GM21576 (cell line): ENCODE results near the gene VAMP3.
"Not testable (repeated sequence)": the region's sequence is repeated elsewhere in the genome, so short reads cannot be mapped to it uniquely, and the experiment has no call there.

Source experiments
- ATAC-seq: cut with Tn5 transposase; IDR thresholded peaks from one replicate; pipeline ENCODE4 v1.9.1; 2021; ENCODE audit warnings: mild to moderate bottlenecking, moderate library complexity; ENCODE audit not compliant: unreplicated experiment

The VAMP3 gene

DNA sequence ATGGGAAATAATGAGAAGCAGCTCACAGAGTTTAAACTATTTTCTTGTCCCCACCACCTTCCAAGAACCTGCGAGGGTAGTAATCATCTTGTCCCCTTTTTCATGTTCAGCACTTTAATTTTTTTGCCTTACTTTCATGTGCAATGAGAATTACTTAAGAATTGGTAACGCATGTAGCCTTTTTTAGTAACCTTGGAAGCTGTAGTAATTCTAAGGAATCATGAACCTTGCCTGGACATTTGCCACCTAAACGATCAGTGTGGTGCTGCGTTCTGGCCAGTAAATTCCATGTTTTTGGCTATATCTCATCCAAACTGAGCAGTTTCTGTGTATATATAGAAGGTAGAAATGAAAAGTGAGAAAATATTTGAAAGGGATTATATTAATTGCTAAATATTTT, 3.9 kb upstream of the VAMP3 start:
- ATAC-seq, result no peak

DNA sequence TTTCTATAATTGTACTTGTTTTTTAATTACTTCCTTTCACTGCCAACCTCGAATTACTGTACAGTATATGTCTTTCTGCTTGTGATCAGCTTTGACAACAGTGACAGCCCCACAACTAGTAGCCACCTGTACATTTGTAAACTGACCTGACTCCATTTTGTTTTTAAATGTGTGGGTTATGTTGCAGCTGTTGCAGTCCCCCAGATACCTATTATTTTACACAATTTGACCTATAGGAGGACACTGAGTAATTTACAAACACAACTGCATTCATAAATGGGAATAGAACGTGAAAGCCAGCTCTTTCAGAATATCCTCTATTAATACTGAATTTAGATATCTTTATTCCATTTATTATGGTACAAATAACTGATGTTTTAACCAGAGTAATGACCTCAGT, 2.5 kb upstream of the VAMP3 start:
- no peak for ATAC-seq

DNA sequence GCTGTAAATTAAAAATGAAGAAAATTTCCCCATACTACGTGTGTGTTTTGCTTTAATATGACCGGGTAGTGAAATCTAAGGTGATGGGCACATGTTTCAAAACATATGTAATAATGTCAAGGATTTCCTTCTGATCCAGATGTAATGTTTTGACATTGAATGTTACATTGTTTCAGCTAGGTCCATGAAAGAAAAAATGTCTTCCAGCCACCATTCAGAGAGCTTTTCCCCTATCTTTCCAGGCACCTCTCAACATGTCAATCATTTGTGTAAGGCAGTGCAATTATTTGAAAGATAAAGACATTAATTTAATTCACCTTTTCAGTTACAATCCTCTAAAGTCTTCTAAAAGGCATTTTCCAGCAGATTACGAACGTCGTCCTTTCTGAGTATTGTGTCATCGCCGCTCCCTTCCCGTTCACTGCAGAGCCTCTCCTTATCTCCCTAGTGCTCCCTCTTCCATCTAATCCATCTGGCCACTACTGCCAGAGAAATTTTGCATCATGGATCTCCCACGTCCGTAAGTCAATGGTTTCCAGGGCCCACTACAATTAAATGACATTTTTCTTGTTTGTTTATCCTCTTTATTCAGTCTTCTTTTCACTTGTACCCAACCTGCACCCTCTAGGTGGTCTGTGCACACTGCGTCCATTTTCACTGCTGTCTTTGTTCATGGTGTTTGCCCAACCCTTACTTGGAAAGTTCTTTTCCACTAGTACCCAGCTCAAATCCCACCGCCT, 1.3 kb upstream of the VAMP3 start:
- ATAC-seq, result no peak

DNA sequence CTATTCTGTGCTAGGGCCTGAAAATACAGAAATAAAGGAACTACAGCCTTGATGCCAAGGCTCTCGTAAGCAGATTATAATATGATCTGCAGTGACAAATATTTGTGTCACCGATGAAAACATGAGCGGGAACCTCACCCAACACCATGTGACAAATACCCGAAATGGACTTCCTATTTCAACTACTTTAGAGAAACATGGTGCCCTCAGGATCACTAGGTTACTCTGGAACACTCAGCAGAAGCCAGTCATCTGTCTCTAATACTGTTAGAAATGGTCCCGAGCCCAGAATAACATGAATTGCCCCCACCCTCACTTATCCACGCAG, 463 bp upstream of the VAMP3 start:
- no peak for ATAC-seq

DNA sequence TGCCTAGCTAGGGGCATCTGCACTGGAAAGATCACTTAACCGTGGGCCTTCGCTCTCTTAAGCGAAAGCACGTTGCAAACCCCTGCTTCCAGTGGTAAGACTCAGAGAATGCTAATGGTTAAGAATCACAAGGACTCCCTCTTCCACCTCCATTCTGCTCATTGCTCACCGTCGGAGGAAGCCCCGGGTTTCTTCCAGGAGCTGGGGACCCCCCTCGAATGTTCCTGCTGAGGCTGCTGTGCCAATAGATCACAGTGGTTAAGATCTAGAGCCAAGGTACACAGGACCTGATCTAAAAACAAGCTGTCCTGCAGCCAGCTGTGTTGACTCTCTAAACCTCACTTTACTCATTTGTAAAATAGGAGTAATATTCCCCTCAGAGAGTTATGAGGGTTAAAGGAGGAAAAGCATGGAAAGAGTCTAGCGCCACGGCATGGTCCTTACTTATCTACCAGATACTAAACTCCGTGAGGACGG, 765 bp downstream of the VAMP3 start:
- ATAC-seq, result no peak

DNA sequence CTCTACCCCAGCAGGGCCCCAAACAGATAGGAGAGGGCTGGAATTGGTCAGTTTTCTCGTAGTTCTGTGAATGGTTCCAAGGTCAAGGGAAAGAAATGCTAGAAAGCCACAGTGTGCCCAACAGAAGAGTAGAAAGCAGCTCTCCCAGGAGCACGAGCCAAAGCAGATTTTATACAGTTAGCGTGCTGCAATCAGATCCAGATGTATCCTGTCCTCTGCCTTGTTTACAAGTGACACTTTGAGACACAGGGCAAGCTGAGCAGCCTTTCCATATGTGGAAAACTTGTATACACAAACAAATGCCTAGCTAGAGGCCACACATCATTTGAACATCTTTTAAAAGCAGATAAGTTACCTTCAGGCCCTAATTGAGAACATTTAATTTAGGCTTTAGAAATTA, 6.5 kb downstream of the VAMP3 start:
- ATAC-seq, result no peak

DNA sequence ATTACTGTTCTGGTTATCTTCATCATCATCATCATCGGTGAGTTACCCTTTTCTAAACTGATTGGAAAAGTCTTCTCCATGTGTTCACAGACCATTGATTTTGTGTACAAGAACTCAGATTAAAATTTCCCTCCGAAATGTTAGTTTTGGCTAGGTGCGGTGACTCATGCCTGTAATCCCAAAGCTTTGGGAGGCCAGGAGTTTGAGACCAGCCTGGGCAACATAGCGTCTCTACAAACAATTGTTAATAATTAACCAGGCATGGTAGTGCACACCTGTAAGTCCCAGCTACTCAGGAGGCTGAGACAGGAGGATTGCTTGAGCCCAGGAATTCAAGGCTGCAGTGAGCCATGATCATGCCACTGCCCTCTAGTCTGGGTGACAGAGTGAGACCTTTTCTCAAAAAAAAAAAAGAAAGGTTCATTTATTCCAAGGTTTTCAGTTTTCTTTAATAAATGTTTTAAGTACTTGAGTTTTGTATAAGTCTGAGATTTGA, 7.1 kb downstream of the VAMP3 start:
- ATAC-seq, result no peak

DNA sequence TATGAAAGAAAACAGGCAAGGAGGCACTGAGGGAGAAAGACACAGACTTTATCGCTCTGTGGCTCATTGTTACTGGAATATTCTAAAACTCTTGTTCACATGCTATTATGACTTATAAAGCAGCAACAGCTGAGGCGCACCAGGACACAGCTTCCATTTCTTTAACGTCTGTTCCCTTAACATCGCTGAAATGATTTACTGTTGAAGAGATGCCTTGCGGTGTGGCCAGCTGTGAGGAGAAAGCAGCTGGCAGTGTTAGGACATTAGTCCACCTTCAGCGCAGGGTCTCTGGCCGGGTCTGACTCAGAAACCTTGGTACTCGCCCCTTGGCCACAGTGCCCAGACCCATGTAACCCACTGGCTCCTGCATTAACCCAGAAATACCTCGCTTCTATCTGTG, 9.9 kb downstream of the VAMP3 start:
- no peak for ATAC-seq

DNA sequence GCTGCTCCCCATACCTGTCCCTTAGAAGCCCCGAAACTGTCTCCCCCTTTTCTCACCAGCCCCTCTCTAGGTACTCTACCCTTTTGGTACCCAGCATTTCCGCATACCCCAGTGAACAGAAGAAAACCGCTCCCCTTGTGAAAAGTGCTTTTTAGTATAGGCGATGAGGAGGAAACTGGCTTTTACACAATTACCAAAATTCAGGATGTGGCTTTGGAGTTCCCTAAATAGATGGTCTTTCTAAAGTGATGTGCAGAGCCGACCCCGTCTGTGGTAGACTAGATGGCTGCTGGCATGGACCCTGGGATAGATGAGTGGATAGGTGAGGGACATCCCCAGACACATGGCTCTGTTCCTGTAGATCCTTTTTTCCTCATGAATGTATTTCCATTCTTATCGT, 10.4 kb downstream of the VAMP3 start:
- no peak for ATAC-seq

DNA sequence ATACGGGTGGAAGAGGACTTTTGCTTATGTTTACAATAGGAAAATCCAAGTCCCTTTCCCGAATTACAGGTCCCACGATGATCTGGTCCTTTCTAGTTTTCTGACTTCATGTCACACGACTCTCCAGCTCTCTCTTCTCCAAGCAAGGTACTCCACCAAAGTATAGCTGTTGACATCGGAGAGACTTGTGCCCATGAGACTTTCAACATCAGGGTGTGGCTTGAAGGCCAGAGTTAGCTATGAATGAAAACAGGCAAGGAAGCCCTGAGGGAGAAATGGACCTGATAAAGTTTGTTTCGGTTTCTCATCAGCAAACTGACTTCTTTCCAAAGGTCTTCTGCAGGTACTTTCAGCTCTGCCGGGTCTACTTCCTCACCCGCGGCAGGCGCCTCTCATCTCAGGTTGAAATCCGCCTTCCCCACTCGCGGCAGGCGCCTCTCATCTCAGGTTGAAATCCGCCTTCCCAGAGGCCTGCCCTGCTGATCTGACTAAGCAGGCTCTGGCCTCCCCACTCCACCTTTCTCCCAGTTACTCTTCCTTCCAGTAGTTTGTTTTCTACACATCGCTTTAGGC, 10.9 kb downstream of the VAMP3 start:
- ATAC-seq, result no peak

DNA sequence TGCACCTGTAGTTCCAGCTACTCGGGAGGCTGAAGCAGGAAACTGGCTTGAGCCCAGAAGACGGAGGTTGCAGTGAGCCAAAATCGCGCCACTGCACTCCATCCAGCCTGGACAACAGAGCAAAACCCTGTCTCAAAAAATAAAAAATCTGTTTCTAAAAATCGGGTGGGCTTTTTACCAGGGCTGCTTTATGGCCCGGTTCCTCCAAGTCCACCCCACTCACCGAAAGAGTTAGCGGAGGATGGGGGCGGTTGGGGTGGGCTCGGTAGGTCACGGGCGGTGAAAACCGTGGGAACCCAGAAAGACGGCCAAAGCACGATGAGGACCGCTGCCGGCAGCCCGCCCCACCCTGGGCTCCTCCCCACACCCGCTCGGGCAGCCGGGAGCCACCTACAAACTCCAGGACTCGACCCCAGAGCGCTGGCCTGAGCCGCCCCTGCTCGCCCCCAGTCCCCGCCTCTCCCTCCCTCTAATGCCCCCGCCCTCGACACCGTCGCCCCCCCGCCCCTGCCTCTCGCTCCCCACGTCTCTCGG, 12.1 kb downstream of the VAMP3 start:
- no peak for ATAC-seq

DNA sequence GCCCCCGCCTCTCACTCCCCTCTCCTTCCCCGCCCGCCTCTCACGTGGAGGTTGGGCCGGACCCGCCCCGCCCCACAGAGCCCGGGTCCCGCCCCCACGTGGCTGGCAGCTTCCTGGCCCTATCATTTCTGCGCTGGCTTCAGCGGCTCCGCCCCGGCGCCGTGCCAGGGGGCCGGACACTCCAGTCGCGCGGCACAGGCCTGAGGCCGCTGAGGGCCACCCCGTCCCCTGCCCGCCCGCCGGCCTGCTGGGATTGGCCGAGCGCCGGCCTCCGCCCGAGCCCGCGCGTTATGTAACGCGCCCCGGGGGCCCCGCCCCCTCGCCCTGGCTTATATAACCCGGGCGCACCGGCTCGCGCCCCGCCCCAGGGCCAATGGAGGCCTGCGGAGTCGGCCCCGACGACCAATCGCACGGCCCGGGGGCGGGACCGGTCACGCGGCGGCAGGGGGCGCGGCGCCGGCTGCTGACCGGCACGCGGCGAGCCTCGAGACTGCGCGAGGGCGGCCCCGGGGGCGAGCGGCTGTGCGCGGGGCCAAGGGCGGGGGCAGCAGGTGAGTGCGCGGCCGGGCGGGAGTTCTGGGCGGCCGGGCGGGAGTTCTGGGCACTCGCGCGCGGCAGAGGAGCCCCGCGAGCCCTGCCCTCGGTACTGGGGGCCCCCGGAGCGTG, 12.9 kb downstream of the VAMP3 start, which contains the start of gene PER3:
Gene PER3, plus strand, starts transcription at position 466 of the 666 bp plus-strand sequence. CDS start 587 bp downstream, outside the sequence.
- ATAC-seq, result peak; percentile 81

DNA sequence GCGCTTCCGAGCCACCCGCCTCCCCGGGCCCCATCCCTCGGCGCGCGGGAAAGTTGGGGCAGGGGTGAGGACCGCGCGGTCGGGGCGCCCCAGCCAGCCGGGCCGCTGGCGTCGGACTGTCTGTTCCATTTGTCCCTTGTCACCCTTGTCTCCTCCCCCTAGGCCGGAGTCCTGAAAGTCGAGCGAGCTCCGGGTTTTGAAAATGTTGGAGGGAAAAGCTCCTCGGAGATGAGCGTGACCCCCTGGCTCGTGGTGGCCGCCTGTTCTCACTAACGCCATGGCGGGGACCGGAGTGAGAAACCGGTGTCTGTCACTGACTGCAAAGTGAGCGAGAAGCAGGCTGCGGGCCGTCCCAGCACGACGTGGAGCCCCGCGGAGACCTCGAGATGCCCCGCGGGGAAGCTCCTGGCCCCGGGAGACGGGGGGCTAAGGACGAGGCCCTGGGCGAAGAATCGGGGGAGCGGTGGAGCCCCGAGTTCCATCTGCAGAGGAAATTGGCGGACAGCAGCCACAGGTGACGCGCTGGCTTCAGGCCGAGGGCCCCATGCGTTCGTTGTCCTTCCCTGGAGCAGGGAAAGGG, 13.5 kb downstream of the VAMP3 start:
- ATAC-seq, result no peak

DNA sequence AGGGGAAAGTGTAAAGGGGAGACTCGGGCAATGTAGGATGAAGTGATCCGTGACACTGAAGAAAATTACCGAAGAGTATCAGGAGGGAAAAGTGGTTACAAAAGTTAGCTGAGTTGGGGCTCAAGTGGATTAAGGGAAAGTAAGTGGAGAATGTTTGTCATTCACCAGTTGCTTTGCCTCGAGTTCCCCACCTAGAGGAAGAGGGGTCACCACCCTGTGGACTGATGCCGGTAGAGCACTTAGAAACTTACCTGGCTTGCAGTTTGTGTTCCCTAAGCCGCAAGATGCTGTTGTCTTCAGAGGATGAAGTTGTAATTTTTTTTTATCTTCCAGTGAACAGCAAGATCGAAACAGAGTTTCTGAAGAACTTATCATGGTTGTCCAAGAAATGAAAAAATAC, 14.0 kb downstream of the VAMP3 start:
- ATAC-seq, result no peak

DNA sequence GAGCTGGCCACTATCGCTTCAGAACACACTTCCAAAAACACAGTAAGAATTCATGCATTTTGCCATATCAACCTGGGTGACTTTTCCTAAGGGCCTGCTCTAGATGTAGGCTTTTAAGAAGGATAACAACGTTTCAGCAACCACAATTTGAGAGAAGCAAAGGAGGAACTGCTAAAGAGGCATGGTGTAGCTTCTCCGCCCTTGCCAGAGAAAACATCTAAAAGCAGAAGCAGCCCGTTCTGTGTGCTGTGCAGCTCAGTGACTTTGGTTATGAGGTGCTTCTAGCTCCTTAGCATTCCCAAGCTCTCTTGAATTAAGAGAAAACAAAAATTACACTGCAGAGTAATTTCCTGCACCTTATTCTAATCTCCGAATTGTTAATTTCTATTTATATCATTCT, 15.7 kb downstream of the VAMP3 start:
- no peak for ATAC-seq

DNA sequence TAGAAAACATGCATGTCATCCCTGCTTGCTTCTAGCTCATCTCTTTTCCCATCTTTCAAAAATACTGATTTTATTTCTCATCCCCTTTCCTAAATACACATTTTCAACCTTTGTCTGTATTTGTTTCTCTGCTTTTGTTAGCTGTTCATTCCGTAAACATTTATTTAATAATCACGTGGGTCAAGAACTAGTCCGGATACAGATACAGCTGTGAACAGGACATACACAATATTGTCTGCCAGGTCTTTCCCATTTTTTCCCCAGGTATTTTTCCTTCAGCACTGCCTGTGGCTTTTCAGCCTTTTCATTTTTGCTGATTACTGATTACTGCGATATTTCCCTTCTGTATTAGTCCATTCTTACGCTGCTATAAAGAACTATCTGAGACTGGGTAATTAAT, 18.7 kb downstream of the VAMP3 start:
- ATAC-seq, result no peak

DNA sequence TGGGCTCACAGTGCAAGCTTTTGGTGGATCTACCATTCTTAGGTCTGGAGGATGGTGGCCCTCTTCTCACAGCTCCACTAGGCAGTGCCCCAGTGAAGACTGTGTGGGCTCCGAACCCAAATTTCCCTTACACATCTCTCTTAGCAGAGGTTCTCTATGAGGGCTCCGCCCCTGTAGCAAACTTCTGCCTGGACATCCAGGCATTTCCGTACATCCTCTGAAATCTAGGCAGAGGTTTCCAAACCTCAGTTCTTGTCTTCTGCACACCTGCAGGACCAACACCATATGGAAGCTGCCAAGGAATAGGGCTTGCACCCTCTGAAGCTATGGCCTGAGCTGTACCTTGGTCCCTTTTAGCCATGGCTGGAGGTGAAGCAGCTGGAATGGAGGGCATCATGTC, 19.9 kb downstream of the VAMP3 start:
- not testable (repeated sequence) for ATAC-seq

DNA sequence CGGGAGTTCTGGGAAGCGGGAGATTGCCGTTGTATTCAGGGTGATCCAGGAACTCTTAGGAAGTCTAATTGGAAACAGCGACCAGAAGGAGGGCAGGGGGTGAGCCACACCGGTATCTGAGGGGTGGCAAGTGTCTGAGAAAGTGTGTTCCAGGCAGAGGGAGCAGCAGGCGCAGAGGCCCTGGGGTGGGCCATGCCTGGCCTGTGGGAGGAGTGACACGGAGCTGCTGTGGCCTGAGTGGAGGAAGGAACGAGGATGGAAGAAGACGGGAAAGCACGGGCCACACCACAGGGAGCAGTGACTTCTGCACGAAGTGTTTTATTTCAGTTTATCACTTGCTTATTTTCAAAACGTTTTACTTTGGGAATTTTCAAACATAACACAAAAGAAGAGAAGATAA, 24.3 kb downstream of the VAMP3 start:
- ATAC-seq, result no peak

DNA sequence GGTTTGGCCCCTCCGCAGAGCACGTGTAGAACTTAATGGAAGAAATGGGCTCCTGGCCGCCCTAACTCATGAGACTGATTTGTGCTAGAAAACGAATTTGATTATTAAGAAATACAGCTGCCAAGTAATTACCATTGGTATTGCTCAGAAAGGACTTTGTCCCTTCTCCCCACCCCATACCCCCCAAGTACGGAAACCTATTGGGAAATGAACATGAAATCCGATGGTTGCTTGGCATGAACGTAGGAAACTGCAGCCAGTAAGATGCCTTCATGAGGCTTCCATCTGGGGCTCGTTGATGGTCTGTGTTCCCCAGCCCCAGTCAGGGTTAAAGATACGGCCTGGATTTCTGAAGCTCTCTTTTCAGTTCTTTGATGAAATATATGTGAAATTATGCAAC, 34.4 kb downstream of the VAMP3 start:
- no peak for ATAC-seq

DNA sequence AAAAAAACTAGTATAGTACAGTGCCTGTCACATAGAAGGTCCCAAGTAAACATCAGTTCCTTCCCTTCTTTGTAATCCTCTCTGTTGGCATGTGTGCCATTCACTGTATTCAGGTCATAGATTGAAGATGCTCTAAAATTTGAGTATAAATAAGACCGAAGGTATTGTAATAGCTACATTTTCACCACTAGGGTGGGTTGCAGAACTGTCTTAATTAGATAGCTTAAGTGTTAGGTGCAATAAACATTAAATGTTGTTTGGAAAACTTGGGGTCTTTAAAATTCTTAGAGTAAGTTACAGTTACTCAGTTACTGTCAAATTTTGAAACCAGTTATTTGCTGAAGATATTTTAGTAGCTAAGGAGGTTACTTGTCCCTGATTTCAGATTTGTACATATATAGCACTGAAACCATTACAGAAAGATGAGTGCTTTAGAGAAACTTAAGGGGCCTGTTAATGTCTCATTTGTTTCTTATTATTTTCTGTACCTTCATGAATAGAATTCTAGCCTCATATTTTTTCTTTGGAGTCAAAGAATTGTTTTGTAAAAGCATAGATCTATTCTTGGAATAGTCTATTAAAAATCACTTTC, 37.3 kb downstream of the VAMP3 start:
- no peak for ATAC-seq

DNA sequence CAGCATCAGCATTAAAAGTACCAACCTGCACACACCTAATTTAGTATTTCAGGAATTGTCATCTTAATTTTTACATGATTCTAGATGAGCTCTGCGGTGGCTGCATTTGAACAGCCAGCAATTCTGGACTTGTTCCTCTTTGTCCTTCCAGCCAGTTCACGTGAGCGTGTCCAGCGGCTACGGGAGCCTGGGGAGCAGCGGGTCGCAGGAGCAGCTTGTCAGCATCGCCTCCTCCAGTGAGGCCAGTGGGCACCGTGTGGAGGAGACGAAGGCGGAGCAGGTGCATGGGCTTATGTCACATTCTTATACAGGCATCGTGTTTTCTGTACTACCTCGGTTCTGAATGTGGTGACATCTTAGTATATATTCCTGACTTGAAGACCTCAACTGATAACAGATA, 38.6 kb downstream of the VAMP3 start:
- no peak for ATAC-seq
